ENCODE results near the gene BRSK1.

BRSK1 gene

GRCh38 chr19:55355213-55355821, 71.5 kb downstream of the BRSK1 start:
- no peak for DNase-seq

DNA sequence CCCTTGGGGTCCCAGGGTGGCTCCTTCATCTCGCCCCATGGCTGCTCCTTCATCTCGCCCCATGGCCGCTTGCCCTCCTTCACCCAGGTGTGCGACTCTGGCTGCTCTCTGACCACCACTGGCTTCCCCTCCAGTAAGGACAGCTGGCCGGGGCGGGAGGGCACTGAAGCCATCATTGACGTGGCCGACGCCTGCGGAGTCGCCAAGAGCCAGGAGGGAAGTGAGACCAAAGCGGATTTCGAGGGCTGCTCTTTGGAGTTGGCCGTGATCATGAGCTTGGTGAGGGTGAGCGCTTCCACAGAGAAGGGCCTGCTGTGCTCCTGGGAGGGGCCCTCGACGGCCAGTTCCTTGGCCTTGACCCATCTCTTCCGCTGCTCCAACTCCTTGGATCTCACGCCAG, 74.7 kb downstream of the BRSK1 start:
- no peak for DNase-seq

GRCh38 chr19:55358943-55359908, 75.4 kb downstream of the BRSK1 start:
- no peak for DNase-seq

DNA sequence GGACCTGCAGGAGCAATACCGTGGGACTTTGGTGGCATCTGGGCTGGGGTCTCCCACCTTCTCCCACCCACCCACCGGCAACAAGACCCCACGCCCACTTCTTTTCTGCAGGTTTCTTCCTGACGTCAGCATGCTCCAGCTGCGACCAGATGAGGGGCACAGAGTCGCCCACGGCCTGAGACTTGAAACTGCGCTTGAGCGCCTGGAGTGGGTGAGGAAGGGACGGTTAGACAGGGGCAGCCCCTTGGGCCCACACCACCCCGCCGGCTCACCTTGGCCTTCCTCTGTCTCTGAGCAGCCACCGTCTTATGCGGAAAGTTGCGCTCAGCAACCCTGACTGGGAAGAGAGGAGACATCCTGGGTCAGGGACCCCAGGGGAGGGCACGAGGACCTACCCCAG, 77.1 kb downstream of the BRSK1 start:
- DNase-seq = no peak

All from activated T-cell treated with anti-CD3 and anti-CD28 coated beads, Interleukin-2, amount 50 U/mL, for 1 hour (primary cell).